ENCODE measurements around the gene HEY2.

DNA sequence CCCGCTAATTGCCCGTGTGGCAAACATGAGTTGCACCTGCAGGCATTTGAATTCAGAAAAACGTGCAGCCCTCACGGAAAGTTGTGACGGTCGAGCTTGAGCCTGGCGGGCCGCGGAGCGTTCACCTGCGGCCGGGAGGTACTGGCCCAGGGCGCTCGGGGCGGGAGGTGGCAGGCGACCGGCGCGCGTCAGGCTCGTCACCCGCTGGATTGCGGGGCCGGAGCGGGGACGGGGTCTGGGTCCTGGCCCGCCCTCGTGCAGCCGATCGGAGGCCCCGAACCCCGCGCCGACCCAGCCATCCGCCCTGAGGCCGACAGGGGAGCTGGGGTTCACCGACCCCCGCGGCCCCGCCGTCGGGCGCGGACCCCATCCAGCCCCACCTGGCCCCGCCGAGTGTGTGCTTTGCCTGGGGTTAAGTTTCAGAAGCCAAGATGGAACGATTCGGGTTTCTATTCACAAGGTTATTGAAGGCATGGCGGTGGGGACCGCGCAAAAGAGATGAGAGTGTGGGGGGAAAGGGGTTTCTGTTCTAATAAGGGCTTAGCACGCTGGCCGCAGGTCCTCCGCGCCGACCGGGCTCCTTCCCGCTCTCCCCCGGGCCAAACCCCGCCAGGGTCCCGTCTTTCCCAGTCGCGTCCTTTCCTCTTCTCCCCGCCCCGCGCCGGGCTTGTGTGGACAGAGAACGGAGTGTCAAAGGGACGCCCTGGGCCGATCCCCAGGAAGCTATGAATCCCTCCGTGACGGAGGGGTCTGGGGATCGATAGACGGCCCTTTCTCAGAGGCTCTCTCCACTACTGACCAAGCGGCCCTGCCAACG lies 1.6 kb upstream of the HEY2 start:
- TF ChIP-seq CTCF (IDR thresholded peaks at IDR 0.05) (no peak), POLR2AphosphoS5 (IDR thresholded peaks at IDR 0.05; ENCODE audit: low read depth, low read length) (no peak), SIN3A (IDR thresholded peaks at IDR 0.05; ENCODE audit: borderline replicate concordance, insufficient read depth, low read depth, low read length) (0 out of 2 replicates have a peak, but pooled peaks have one; percentile 27), TCF7L2 (IDR thresholded peaks at IDR 0.05; ENCODE audit: low read depth, low read length) (no peak)
- TF ChIP-seq, protein P1, sequence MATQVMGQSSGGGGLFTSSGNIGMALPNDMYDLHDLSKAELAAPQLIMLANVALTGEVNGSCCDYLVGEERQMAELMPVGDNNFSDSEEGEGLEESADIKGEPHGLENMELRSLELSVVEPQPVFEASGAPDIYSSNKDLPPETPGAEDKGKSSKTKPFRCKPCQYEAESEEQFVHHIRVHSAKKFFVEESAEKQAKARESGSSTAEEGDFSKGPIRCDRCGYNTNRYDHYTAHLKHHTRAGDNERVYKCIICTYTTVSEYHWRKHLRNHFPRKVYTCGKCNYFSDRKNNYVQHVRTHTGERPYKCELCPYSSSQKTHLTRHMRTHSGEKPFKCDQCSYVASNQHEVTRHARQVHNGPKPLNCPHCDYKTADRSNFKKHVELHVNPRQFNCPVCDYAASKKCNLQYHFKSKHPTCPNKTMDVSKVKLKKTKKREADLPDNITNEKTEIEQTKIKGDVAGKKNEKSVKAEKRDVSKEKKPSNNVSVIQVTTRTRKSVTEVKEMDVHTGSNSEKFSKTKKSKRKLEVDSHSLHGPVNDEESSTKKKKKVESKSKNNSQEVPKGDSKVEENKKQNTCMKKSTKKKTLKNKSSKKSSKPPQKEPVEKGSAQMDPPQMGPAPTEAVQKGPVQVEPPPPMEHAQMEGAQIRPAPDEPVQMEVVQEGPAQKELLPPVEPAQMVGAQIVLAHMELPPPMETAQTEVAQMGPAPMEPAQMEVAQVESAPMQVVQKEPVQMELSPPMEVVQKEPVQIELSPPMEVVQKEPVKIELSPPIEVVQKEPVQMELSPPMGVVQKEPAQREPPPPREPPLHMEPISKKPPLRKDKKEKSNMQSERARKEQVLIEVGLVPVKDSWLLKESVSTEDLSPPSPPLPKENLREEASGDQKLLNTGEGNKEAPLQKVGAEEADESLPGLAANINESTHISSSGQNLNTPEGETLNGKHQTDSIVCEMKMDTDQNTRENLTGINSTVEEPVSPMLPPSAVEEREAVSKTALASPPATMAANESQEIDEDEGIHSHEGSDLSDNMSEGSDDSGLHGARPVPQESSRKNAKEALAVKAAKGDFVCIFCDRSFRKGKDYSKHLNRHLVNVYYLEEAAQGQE (IDR thresholded peaks at IDR 0.05; ENCODE audit: insufficient read depth in 1 of 2, low read depth in 2 of 2, low read length in 1 of 2) = no peak
